IPS DF 6.9 (cell line): ENCODE measurements around the gene SEH1L.

Source experiments
- DNase-seq: peaks from one replicate; pipeline ENCODE4 v3.0.0-alpha.2; 2013; ENCODE audit warnings: low read depth, low spot score
- H3K27ac ChIP-seq: one replicate; pipeline ENCODE4 v1.5.1; 2013; ENCODE audit warnings: low read length, control low read depth
- H3K27me3 ChIP-seq: 2 replicates; pipeline ENCODE4 v1.6.1; 2013; ENCODE audit warnings: mild to moderate bottlenecking, low read length; ENCODE audit not compliant: control insufficient read depth, insufficient read depth
- H3K36me3 ChIP-seq: 2 replicates; pipeline ENCODE4 v1.6.1; 2013; ENCODE audit warnings: low read length; ENCODE audit not compliant: control insufficient read depth, insufficient read depth
- H3K4me1 ChIP-seq: 2 replicates; pipeline ENCODE4 v1.6.1; 2013; ENCODE audit warnings: low read length; ENCODE audit not compliant: control insufficient read depth, insufficient read depth
- H3K4me3 ChIP-seq: 2 replicates; pipeline ENCODE4 v1.5.1; 2013; ENCODE audit warnings: mild to moderate bottlenecking, low read length
- H3K9me3 ChIP-seq: 2 replicates; pipeline ENCODE4 v1.6.1; 2013; ENCODE audit warnings: low read length, inconsistent platforms; ENCODE audit not compliant: control insufficient read depth, insufficient read depth
- WGBS: extraction: QIAGEN DNeasy Blood & Tissue Kit; methylation state at CpG from one replicate; pipeline ENCODE4 v1.1.7; 2013; ENCODE audit warnings: mixed read lengths, missing lambda C conversion rate; ENCODE audit not compliant: insufficient read length, insufficient coverage; 5-methylcytosine and 5-hydroxymethylcytosine counted together

The SEH1L gene

DNA sequence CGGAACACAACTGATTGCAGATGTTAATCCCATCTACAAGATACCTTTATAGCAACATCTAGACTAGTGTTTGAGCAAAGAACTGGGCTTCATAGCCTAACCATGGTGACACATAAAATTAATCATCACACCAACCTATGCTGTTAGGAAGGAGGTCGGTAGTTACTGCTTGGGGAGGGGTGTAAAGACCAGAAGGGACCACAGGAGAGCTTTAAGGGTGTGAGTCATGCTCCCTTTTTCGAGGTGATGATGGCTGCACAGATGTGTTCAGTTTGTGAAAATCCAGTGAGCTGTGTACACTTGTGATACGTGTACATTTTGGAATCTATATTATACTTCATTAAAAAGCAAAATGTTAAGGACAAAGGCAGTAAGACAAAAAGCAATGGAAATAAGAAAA is 4.6 kb upstream of the SEH1L start:
- no CpG with 5 or more reads among the region's 4 CpGs for WGBS
- Histone ChIP-seq H3K27me3 (no peaks in the 10 kb centered on the region), H3K4me3 (no peak overlapping the region), H3K36me3 (no peaks in the 10 kb centered on the region), H3K4me1 (no peaks in the 10 kb centered on the region), H3K9me3 (no peaks in the 10 kb centered on the region), H3K27ac (no peak overlapping the region)
- no peak for DNase-seq

DNA sequence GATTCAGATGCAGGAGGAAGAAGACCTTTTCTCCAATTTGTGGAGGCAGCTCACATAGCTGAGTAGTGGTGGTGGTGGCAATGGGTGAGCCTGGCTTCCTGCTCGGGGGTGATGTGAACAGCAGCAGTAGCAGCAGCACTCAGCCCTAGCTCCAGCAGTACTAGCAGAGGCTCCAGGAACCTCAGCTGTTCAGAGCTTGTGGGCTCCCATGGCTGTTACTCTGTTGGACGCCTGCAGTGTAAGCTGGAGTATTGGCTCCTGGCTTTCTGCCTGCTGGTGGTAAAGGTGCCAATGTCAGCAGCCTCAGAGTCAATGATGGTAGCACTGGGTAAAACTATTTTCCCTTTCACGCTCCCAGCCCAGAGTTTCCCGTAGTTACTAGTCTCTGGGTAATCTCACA is 3.1 kb upstream of the SEH1L start:
- no peak for DNase-seq
- Histone ChIP-seq H3K27me3 (no peaks in the 10 kb centered on the region), H3K4me1 (no peaks in the 10 kb centered on the region), H3K36me3 (no peaks in the 10 kb centered on the region), H3K9me3 (no peaks in the 10 kb centered on the region), H3K27ac (no peak overlapping the region), H3K4me3 (no peak overlapping the region)
- WGBS: no CpG with 5 or more reads among the region's 4 CpGs

DNA sequence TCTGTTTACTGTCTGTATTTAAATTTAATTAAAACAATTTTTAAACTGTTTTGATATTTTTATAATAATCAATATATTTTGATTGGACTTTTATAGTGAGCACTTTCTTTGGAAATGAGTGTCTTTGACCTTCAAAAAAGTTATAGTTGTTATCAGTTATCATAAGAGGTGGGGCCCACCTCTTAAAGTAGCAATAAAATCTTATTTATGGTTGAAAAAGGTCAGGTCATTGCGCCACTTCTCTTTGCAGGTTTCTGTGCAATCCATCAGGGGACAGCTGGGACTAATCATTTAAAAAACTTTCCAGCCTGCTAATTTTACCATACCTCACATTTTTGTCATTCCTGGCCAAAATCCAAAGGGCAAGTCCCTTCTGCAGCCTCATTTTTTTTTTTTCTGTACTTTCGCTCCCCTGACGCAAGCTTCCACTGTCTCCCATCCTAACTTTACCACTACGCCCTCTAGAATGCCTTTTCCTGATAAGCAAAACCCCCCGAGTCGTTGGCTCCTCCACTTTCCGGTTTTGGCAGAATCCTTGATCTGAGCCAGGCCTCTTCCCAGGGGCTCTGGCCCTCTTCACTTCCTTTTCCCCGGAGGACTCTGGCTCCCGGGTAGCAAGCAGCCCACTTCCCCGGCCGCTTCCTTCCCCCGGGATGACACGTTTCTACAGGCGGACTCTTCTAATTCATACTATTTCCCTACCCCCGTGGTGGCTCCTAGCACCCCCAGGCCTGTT is 1.1 kb upstream of the SEH1L start:
- no peaks in the 10 kb centered on the region for H3K9me3 ChIP-seq
- peak; percentile 4 for DNase-seq
- WGBS: no CpG with 5 or more reads among the region's 15 CpGs
- H3K4me3 ChIP-seq: peak overlapping the region; percentile 58; the same call in 1 of the 2 replicates
- H3K4me1 ChIP-seq: no peaks in the 10 kb centered on the region
- no peak overlapping the region for H3K27ac ChIP-seq
- no peaks in the 10 kb centered on the region for H3K27me3 ChIP-seq
- no peaks in the 10 kb centered on the region for H3K36me3 ChIP-seq

- H3K4me1 ChIP-seq: no peaks in the 10 kb centered on the region
- DNase-seq: peak; percentile 64
- H3K27me3 ChIP-seq: no peaks in the 10 kb centered on the region
- WGBS: no CpG with 5 or more reads among the region's 81 CpGs
- no peaks in the 10 kb centered on the region for H3K36me3 ChIP-seq
- no peak overlapping the region for H3K27ac ChIP-seq
- no peaks in the 10 kb centered on the region for H3K9me3 ChIP-seq
- peak overlapping the region; percentile 68; the same call in 1 of the 2 replicates for H3K4me3 ChIP-seq
Observed at GRCh38 chr18:12948050-12948804, 416 bp downstream of the SEH1L start.

DNA sequence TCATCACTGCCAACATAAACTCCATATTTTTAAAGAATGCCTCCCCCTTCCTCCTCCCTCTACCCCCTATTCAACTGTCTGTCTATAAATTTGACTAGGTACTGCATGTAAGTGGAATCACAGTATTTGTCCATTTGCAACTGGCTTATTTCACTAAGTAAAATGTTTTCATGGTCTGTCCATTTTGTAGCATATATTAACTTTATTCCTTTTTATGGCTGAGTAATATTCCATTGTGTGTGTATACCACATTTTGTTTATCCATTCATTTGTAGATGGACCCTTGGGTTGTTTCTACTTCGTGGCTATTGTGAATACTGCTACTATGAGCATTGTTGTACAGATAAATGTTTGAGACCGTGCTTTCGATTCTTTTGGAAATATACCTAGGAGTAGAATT is 10.7 kb downstream of the SEH1L start:
- no peaks in the 10 kb centered on the region for H3K9me3 ChIP-seq
- H3K27me3 ChIP-seq: no peaks in the 10 kb centered on the region
- no peak overlapping the region for H3K4me3 ChIP-seq
- no peak overlapping the region for H3K27ac ChIP-seq
- DNase-seq: no peak
- no peaks in the 10 kb centered on the region for H3K4me1 ChIP-seq
- H3K36me3 ChIP-seq: peaks cover 4% of the 10 kb centered on the region
- no CpG with 5 or more reads among the region's 3 CpGs for WGBS

- 100% methylated on average over 1 of the region's 2 CpGs for WGBS
- Histone ChIP-seq H3K4me3 (no peak overlapping the region), H3K36me3 (peaks cover 6% of the 10 kb centered on the region), H3K27me3 (no peaks in the 10 kb centered on the region), H3K9me3 (no peaks in the 10 kb centered on the region), H3K4me1 (no peaks in the 10 kb centered on the region), H3K27ac (no peak overlapping the region)
- no peak for DNase-seq
Observed at GRCh38 chr18:12960395-12960794, 12.6 kb downstream of the SEH1L start.

DNA sequence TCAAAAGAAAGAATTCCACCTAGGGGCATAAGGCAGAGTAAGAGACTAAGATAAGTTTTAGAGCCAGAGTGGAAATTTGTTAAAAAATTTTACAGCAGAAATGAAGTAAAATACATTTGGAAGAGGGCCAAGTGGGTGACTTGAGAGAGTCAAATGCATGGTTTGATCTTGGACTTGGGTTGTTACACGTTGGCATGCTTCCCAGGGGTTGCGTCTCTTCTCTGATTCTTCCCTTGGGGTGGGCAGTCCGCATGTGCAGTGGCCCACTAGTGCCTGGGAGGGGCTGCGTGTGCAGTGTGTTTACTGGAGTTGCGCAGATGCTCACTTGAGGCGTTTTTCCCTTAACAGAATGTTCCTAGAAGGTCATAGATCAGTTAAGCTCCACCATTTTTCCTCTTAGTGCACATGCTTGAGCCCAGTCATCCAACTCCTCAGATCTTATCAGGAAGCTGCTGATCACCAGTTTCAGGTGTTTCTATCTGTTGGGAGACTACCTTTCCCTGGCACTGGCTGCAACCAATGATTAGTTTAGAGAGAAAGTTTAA is 13.1 kb downstream of the SEH1L start:
- no CpG with 5 or more reads among the region's 6 CpGs for WGBS
- H3K9me3 ChIP-seq: no peaks in the 10 kb centered on the region
- H3K4me3 ChIP-seq: no peak overlapping the region
- H3K27me3 ChIP-seq: no peaks in the 10 kb centered on the region
- no peaks in the 10 kb centered on the region for H3K4me1 ChIP-seq
- no peak for DNase-seq
- peaks cover 5% of the 10 kb centered on the region for H3K36me3 ChIP-seq
- H3K27ac ChIP-seq: no peak overlapping the region

DNA sequence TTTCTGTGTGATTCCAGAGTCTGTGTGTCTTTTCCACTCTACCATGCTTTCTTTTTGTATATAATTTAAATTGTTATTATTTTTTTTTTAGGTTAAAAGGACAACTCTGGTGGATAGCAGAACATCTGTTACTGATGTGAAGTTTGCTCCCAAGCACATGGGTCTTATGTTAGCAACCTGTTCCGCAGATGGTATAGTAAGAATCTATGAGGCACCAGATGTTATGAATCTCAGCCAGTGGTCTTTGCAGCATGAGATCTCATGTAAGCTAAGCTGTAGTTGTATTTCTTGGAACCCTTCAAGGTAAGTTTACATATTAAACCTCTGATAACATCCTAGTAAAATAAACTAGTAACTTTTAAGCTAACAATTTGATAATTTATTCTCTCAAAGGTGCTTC is 15.3 kb downstream of the SEH1L start:
- Histone ChIP-seq H3K36me3 (peaks cover 5% of the 10 kb centered on the region), H3K9me3 (no peaks in the 10 kb centered on the region), H3K27me3 (no peaks in the 10 kb centered on the region), H3K4me3 (no peak overlapping the region), H3K4me1 (no peaks in the 10 kb centered on the region), H3K27ac (no peak overlapping the region)
- no peak for DNase-seq
- no CpG with 5 or more reads among the region's 1 CpG for WGBS

- Histone ChIP-seq H3K4me3 (no peak overlapping the region), H3K9me3 (no peaks in the 10 kb centered on the region), H3K27me3 (no peaks in the 10 kb centered on the region), H3K36me3 (peaks cover 14% of the 10 kb centered on the region), H3K4me1 (no peaks in the 10 kb centered on the region), H3K27ac (no peak overlapping the region)
- no peak for DNase-seq
- no CpG with 5 or more reads among the region's 4 CpGs for WGBS
Observed at GRCh38 chr18:12968115-12968514, 20.3 kb downstream of the SEH1L start.

DNA sequence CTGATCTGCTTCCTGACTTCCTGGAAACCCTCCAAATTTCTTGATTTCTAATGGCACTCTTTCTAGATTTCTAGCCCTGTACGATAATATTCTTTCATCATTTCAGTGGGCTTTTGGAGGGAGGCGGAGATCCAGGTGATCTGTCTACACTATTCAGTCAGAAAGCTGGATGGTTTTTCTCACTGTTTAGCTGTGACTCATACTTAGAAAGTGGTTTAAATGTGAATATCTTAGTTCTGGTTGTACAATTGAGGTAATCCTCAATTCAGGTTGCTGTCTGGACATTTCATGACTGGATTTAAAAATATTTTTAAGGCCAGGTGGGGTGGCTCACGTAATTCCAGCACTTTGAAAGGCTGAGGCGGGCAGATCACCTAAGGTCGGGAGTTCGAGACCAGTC is 20.8 kb downstream of the SEH1L start:
- Histone ChIP-seq H3K4me3 (no peak overlapping the region), H3K9me3 (no peaks in the 10 kb centered on the region), H3K27me3 (no peaks in the 10 kb centered on the region), H3K36me3 (peaks cover 12% of the 10 kb centered on the region), H3K27ac (no peak overlapping the region), H3K4me1 (no peaks in the 10 kb centered on the region)
- no CpG with 5 or more reads among the region's 6 CpGs for WGBS
- no peak for DNase-seq
